GM12878 (cell line): Measurements from ENCODE around the gene RPS6KL1. TPM values are rescaled to one million over a fixed set of nuclear protein-coding genes. Genes with fewer than 3 reads are reported as not detected.

Source experiments
- ATAC-seq: fragments of 200-7000 bp; cut with Tn5 transposase; 3 replicates; pipeline ENCODE4 v1.9.1; 2020; ENCODE audit warnings: mild to moderate bottlenecking, moderate library complexity
- BruUV-seq: library from RNA; stranded (reverse); fragments of 400-500 nt; replicated peaks from 2 replicates; lab custom pipeline; 2021; lab: Mats Ljungman, UMichigan
- CTCF ChIA-PET: fragments of 300-600 bp; sonication (Branson Sonifier 250); formaldehyde crosslinking; extraction: SDS; loops from one replicate; lab custom pipeline; 2021; ENCODE audit warnings: inconsistent platforms; lab: Yijun Ruan, JAX
- POLR2A ChIA-PET: fragments of 350-600 bp; formaldehyde crosslinking; extraction: SDS; loops from one replicate; lab custom pipeline; 2021; ENCODE audit warnings: inconsistent platforms; lab: Charles Lee
- RAD21 ChIA-PET: fragments of 300-600 bp; sonication (Branson Sonifier 250); formaldehyde crosslinking; loops from one replicate; lab custom pipeline; 2023; ENCODE audit warnings: antibody characterized with exemption; ENCODE audit not compliant: unreplicated experiment; lab: Charles Lee
- SMC1A ChIA-PET: fragments of 300-600 bp; sonication (Branson Sonifier 250); formaldehyde crosslinking; loops from one replicate; lab custom pipeline; 2023; ENCODE audit not compliant: unreplicated experiment, uncharacterized antibody; lab: Charles Lee
- DNase-seq: peaks from one replicate; pipeline ENCODE4 v3.0.0-alpha.2; 2011; ENCODE audit warnings: low read depth, low spot score
- FAIRE-seq: peaks from 3 replicates; lab custom pipeline; 2011; peaks lifted over from hg19 to GRCh38; lab: Jason Lieb, UNC
- H2AFZ ChIP-seq: 2 replicates; pipeline ENCODE4 v1.6.0; 2011; ENCODE audit warnings: low read depth, low read length, control low read depth; ENCODE audit not compliant: control insufficient read depth
- H3K27ac ChIP-seq: 2 replicates; pipeline ENCODE4 v1.5.1; 2011; ENCODE audit warnings: control low read depth; ENCODE audit not compliant: control insufficient read depth, insufficient read depth
- H3K27me3 ChIP-seq, 2 experiments: replicated peaks in 1 of 2; 2 replicates each; pipeline versions ENCODE4 v1.6.0 to v1.6.1; 2011; ENCODE audit warnings: low read length in 1 of 2; ENCODE audit not compliant: control insufficient read depth in 2 of 2, insufficient read depth in 2 of 2
- H3K36me3 ChIP-seq, 2 experiments: 2 replicates each; pipeline ENCODE4 v1.5.1; 2011; ENCODE audit warnings: low read length in 1 of 2; ENCODE audit not compliant: control insufficient read depth in 2 of 2, insufficient read depth in 2 of 2
- H3K4me1 ChIP-seq: 2 replicates; pipeline ENCODE4 v1.6.1; 2011; ENCODE audit warnings: mild to moderate bottlenecking, low read length, moderate library complexity, mixed read lengths; ENCODE audit not compliant: control insufficient read depth, insufficient read depth
- H3K4me2 ChIP-seq: 2 replicates; pipeline ENCODE4 v1.6.0; 2011; ENCODE audit warnings: control low read depth; ENCODE audit not compliant: control insufficient read depth, insufficient read depth
- H3K4me3 ChIP-seq: fragments of 200-600 bp; sonication (generic); 2 replicates; pipeline ENCODE4 v1.5.1; 2016
- H3K79me2 ChIP-seq: 2 replicates; pipeline ENCODE4 v1.6.0; 2011; ENCODE audit warnings: low read length; ENCODE audit not compliant: control insufficient read depth, insufficient read depth
- H3K9ac ChIP-seq: 2 replicates; pipeline ENCODE4 v1.8.0; 2011; ENCODE audit warnings: low read length, control low read depth, mixed read lengths; ENCODE audit not compliant: control insufficient read depth, insufficient read depth
- H3K9me3 ChIP-seq: replicated peaks from 3 replicates; pipeline ENCODE4 v1.5.1; 2011; ENCODE audit warnings: mild to moderate bottlenecking, low read length; ENCODE audit not compliant: control insufficient read depth, insufficient read depth
- H4K20me1 ChIP-seq: 2 replicates; pipeline ENCODE4 v1.6.0; 2011; ENCODE audit not compliant: control insufficient read depth, insufficient read depth
- ATF7 ChIP-seq: fragments of 450-650 bp; IDR thresholded peaks from 2 replicates; pipeline ENCODE4 v1.6.1; 2016; ENCODE audit warnings: low read depth, mild to moderate bottlenecking
- CEBPB ChIP-seq, 2 experiments: fragments of 150-350 bp in 1 of 2; IDR thresholded peaks; 2 replicates each; pipeline ENCODE4 v1.6.1; 2012 to 2014; ENCODE audit warnings: low read depth in 2 of 2, low read length in 2 of 2, borderline replicate concordance in 1 of 2, inconsistent platforms in 1 of 2
- CHD2 ChIP-seq: IDR thresholded peaks from 2 replicates; pipeline ENCODE4 v1.6.1; 2011; ENCODE audit warnings: low read depth, low read length, improper control_type of control experiment, borderline replicate concordance
- FOXM1 ChIP-seq: IDR thresholded peaks from 2 replicates; pipeline ENCODE4 v1.6.1; 2012; ENCODE audit warnings: low read depth, mild to moderate bottlenecking, inconsistent platforms, low read length, moderate library complexity
- GABPA ChIP-seq: IDR thresholded peaks from 2 replicates; pipeline ENCODE4 v1.6.1; 2014; ENCODE audit warnings: antibody characterized with exemption, low read depth, mild to moderate bottlenecking, inconsistent platforms
- MEF2B ChIP-seq: fragments of 450-650 bp; IDR thresholded peaks from 2 replicates; pipeline ENCODE4 v1.6.1; 2018; ENCODE audit warnings: mild to moderate bottlenecking, moderate library complexity; ENCODE audit not compliant: partially characterized antibody, poor library complexity, severe bottlenecking
- POU2F2 ChIP-seq: IDR thresholded peaks from 3 replicates; pipeline ENCODE4 v1.6.1; 2011; ENCODE audit warnings: low read depth, mild to moderate bottlenecking, low read length, borderline replicate concordance
- RB1 ChIP-seq: fragments of 450-650 bp; formaldehyde crosslinking; IDR thresholded peaks from 2 replicates; pipeline ENCODE4 v1.6.1; 2017; ENCODE audit warnings: mild to moderate bottlenecking, borderline replicate concordance
- SIN3A ChIP-seq: IDR thresholded peaks from 2 replicates; pipeline ENCODE4 v1.6.1; 2012; ENCODE audit warnings: low read depth, low read length, improper control_type of control experiment
- SIX5 ChIP-seq: IDR thresholded peaks from 2 replicates; pipeline ENCODE4 v1.6.1; 2011; ENCODE audit warnings: mild to moderate bottlenecking, low read depth, low read length, moderate library complexity; ENCODE audit not compliant: severe bottlenecking
- SUPT20H ChIP-seq: IDR thresholded peaks from 2 replicates; pipeline ENCODE4 v1.6.1; 2011; ENCODE audit warnings: low read depth, mild to moderate bottlenecking, low read length, moderate library complexity, borderline replicate concordance; ENCODE audit not compliant: control insufficient read depth
- TCF3 ChIP-seq: IDR thresholded peaks from 2 replicates; pipeline ENCODE4 v1.6.1; 2012; ENCODE audit warnings: low read depth, mild to moderate bottlenecking, low read length, borderline replicate concordance; ENCODE audit not compliant: insufficient read depth
- ZZZ3 ChIP-seq: IDR thresholded peaks from 2 replicates; pipeline ENCODE4 v1.6.1; 2011; ENCODE audit warnings: low read depth; ENCODE audit not compliant: control insufficient read depth, insufficient read length
- WGBS: methylation state at CpG from one replicate; pipeline ENCODE4 v1.1.6; 2016; ENCODE audit warnings: low lambda C conversion rate; ENCODE audit not compliant: insufficient replicate concordance, insufficient coverage; ENCODE audit errors: missing lambda C conversion rate; 5-methylcytosine and 5-hydroxymethylcytosine counted together
- in situ Hi-C: fragments of 300-500 bp; cut with MboI; formaldehyde crosslinking; loops from 9 replicates; pipeline ENCODE4 v1.14.3; 2018; ENCODE audit warnings: mixed read lengths
- intact Hi-C: fragments of 100-400 bp; cut with micrococcal nuclease; formaldehyde crosslinking; loops from one replicate; pipeline ENCODE4 v1.14.2; 2022; ENCODE audit not compliant: unreplicated experiment
- polyA plus RNA-seq, 11 experiments: library from polyadenylated mRNA; depleted of rRNA in 4 of 11; unstranded in 6 of 11; stranded (reverse) in 5 of 11; fragments of >200 nt; fragmentation: Nextera tagmentation in 4 of 11; fragmentation: Illumina TruSeq in 1 of 11; extraction: Ambion mirVana in 4 of 11; extraction: Trizol in 1 of 11; gene quantifications; 1 replicate in 1 of 11; 2 replicates in 10 of 11; pipeline versions ENCODE4 v1.2.1 to v1.2.3, GENCODE V29; 2011 to 2016; ENCODE audit warnings: inconsistent platforms in 2 of 11, missing spikeins in 2 of 11, low read depth in 1 of 11
- total RNA-seq, 4 experiments: library from RNA; depleted of rRNA in 3 of 4; stranded (reverse); fragments of >200 nt in 3 of 4; fragmentation: Illumina TruSeq in 1 of 4; extraction: Trizol in 1 of 4; gene quantifications; 2 replicates each; pipeline versions ENCODE4 v1.2.1 to v1.2.3, GENCODE V29; 2013 to 2021

RPS6KL1 gene
- total and polyA plus RNA-seq, 10 of the 15 experiments (the other 5 are each of a cell fraction or from before 2014, with no cell fraction given): 0.04 to 4.2 (median 2.0) TPM

GRCh38 chr14:74918380-74918779 is 4.7 kb downstream of the RPS6KL1 start:
- no peaks in the 10 kb centered on the region for H4K20me1 ChIP-seq
- ChIA-PET RAD21 (interaction anchor here (0.8 to 2.5 kb wide), 3 partner anchors 22 to 170 kb away, joined by 4 to 8 read pairs (median 5); no protein-coding TSS in a partner anchor), CTCF (interaction anchor here (1.1 to 4.7 kb wide), 4 partner anchors 12 to 170 kb away, joined by 3 to 24 read pairs (median 7); no protein-coding TSS in a partner anchor), SMC1A (no interaction called here), POLR2A (no interaction called here)
- FAIRE-seq (no peak), DNase-seq (no peak), ATAC-seq (no peak)
- no peak overlapping the region for H3K4me2 ChIP-seq
- intact Hi-C loops (no loop called here), in situ Hi-C loops (no loop called here)
- H2AFZ ChIP-seq: no peak overlapping the region
- H3K9ac ChIP-seq: no peak overlapping the region
- 87% methylated on average over 9 of the region's 9 CpGs for WGBS
- H3K27ac ChIP-seq: no peak overlapping the region
- TF ChIP-seq ZZZ3 (no peak), TCF3 (no peak), SUPT20H (no peak), POU2F2 (no peak), SIX5 (no peak), GABPA (no peak), ATF7 (no peak), CHD2 (no peak), MEF2B (no peak), FOXM1 (no peak), CEBPB (IDR thresholded peaks at IDR 0.05; ENCODE audit: borderline replicate concordance in 1 of 2, low read depth in 2 of 2, low read length in 2 of 2) (no peak), SIN3A (no peak), RB1 (no peak)
- no TSS peak for BruUV-seq
- H3K4me1 ChIP-seq: no peaks in the 10 kb centered on the region; the same call in 1 of the 2 replicates
- H3K9me3 ChIP-seq: no peaks in the 10 kb centered on the region
- H3K79me2 ChIP-seq: no peaks in the 10 kb centered on the region
- H3K4me3 ChIP-seq: no peak overlapping the region
- H3K27me3 ChIP-seq: no peaks in the 10 kb centered on the region
- H3K36me3 ChIP-seq: no peaks in the 10 kb centered on the region
